Left ventricle myocardium superior (tissue), 1 donor: ENCODE measurements around the gene MDP1. TPM values are rescaled to one million over a fixed set of nuclear protein-coding genes. Genes with fewer than 3 reads are reported as not detected.
"Not testable (repeated sequence)": the region's sequence is repeated elsewhere in the genome, so short reads cannot be mapped to it uniquely, and the experiment has no call there.

Experiments used
- ATAC-seq: fragments of 200-7000 bp; cut with Tn5 transposase; one replicate; pipeline ENCODE4 v1.9.1; 2020; ENCODE audit warnings: mild to moderate bottlenecking, moderate library complexity
- DNase-seq: peaks from one replicate; pipeline ENCODE4 v3.0.0-alpha.2; 2020
- intact Hi-C: fragments of 100-400 bp; cut with micrococcal nuclease; formaldehyde crosslinking; loops from one replicate; pipeline ENCODE4 v1.11.0; 2022
- total RNA-seq: library from RNA; stranded (reverse); fragmentation: NEBNext Ultra II Directional; extraction: Animal tissue kit (Norgen Biotek cat#: 25700); gene quantifications from one replicate; pipeline ENCODE4 v1.2.1, GENCODE V29; 2021
- donor health status: DM: no; HTN: yes; CAD: no; lungs with severe emphysema.

Gene MDP1
- total RNA-seq, 1 donor from 2014 or later, result 15.4 TPM

- intact Hi-C loops, result no loop called here
- no peak for ATAC-seq
- DNase-seq, result no peak
Observed at GRCh38 chr14:24234095-24235005, 18.5 kb upstream of the MDP1 start.

DNA sequence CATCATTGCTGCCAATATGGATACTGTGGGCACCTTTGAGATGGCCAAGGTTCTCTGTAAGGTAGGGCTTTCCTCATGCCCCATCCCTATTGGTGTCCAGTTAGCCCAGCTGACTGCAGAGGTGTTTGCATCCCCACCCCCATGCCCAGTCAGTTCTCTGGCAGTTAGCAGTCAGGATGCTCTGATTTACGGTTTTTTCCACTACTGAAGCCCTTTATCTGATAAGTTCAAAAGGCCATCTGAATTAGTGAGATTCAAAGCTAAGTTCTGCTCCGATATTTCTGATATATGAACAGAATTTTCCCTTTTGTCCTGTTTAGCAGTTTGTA lies 17.6 kb upstream of the MDP1 start:
- ATAC-seq, result no peak
- DNase-seq, result no peak
- intact Hi-C loops, result no loop called here

DNA sequence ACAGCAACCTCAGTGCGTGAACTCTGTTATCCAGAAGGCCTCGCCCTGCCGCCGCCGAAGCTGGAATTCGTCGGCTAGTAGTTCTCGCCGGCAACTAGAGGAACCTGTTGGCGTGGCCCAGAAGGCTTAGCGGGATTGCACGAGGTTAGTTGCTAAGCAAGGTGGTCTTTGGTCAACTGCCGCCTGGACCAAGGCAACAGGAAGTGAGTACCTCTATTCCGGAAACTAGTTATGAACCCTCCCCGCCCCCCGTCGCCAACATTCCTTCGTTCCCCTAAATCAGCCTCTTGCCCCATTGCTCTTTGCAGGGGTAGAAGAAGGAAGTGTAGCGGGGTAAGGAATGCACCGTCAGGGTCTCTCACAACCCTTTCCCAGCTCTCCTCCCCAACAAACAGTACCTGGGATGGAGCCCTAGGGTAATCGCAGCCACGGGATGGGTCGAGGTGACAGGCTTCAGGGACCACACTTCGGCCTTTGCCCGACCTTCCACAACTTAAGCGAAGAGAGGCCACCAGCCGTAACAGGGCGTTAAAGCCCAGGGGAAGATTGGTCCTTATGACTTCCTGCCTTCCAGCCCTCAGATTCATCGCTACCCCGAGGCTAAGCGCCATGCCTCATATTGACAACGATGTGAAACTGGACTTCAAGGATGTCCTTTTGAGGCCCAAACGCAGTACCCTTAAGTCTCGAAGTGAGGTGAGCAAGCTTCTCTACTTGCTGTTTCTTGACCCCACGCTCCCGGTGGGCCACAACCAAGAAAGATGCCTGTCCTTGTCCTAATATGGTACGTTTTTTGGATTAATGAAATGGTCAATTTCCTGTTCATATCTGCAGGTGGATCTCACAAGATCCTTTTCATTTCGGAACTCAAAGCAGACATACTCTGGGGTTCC lies 17.0 kb upstream of the MDP1 start, which contains the start of gene GMPR2:
TSS of gene GMPR2 (plus strand) at position 285 of the 893 bp plus-strand sequence. CDS start at position 610, 325 bp downstream.
- intact Hi-C loops, result no loop called here
- ATAC-seq (peak; percentile 72), DNase-seq (no peak)

DNA sequence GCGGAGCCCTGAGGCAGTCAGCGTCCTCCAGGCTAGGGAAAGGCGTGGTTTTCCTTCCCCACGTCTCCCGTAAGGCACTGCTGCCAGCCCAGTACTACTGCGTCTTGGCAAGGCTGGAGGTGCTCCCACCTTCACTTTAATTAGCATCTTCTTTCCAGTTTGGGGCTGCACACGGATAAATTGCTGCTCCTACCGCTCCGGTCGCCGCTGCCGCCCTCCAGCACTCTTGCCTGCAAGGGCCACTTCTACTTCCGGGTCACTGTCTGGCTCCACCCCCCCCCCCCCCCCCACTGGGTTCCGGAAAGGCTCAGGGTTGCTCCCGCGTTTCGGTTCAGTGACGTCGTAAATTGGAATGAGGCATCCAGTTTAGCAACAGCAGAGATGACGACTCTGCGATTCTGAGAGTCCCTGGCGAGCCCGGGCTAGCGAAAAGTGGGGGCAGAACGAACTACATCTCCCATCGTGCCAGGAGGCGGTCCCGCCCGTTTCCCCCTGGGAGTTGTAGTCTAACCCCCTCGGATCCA lies 16.3 kb upstream of the MDP1 start, which contains the start of gene NEDD8:
TSS of gene NEDD8 (minus strand) at position 247 of the 524 bp plus-strand sequence. CDS start at position 147, 100 bp downstream.
- peak; percentile 94 for DNase-seq
- intact Hi-C loops, result no loop called here
- ATAC-seq, result peak; percentile 90

DNA sequence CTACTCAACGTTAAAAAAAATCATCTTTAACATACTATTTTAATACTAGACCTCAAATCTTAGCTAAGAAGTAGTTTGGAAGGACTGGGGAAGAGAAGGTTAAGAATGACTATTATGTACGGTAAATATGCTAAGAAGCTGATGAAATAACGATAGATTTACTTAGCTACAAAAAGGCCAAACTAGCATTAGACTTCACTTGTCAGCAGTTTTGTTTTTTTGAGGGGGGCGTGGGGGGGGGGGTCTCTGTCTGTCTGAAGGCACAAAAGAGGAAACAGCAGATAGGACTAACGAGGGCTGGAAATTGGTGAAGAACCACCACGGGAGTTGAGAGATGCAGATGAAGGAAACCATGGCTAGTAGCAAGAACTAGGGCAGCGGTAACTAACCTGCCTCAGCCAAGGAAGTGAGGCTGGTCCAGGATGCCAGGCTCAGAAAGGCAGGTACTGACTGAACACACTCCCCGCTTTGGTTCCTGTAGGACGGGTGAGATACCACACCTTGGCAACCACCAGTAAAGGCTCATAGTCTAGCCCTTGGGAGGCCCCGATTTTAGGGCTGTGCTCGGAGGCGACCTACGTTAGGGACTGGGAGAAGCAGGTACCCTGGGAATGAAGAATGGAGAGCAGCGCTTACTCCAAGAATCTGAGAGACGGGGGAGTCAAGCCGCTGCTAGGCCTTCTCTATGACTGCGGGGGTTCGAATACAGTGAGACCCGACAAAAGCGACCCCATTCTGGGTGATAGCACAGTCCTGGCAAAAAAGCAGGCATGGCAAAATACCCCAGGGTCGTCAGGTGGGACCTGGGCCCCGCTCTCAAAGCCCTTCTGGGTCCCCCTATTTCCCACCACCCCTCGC lies 15.6 kb upstream of the MDP1 start:
- DNase-seq, result no peak
- intact Hi-C loops, result no loop called here
- ATAC-seq, result no peak

- no peak for ATAC-seq
- DNase-seq, result no peak
- intact Hi-C loops, result no loop called here
Observed at GRCh38 chr14:24228902-24229301, 13.0 kb upstream of the MDP1 start.

- DNase-seq (no peak), ATAC-seq (no peak)
- intact Hi-C loops, result no loop called here
Observed at GRCh38 chr14:24226473-24226872, 10.6 kb upstream of the MDP1 start.

GRCh38 chr14:24224618-24225071 lies 8.8 kb upstream of the MDP1 start:
- no peak for ATAC-seq

GRCh38 chr14:24222987-24223386 lies 7.1 kb upstream of the MDP1 start:
- intact Hi-C loops, ATAC-seq, DNase-seq: not testable (repeated sequence)

More at GRCh38 chr14:24224618-24225071, 8.8 kb upstream of the MDP1 start:
- intact Hi-C loops, result no loop called here
- DNase-seq, result no peak

- DNase-seq (no peak), ATAC-seq (no peak)
- intact Hi-C loops, result no loop called here
Observed at GRCh38 chr14:24219521-24219920, 3.7 kb upstream of the MDP1 start.

DNA sequence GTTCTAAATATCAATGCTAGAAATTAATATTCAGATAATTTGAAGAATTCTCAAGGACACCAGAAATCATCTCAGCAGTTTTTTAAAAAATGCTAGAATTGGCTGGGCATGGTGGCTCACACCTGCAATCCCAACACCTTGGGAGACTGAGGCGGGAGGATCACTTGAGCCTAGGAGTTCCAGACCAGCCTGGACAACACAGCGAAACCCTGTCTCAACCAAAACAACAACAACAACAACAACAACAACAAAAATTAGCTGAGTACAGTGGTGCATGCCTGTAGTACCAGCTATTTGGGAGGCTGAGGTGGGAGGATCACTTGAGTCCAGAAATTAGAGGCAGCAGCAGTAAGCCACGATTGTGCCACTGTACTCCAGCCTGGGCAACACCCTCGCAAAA lies 3.2 kb upstream of the MDP1 start:
- intact Hi-C loops, result no loop called here
- ATAC-seq, result no peak
- no peak for DNase-seq

DNA sequence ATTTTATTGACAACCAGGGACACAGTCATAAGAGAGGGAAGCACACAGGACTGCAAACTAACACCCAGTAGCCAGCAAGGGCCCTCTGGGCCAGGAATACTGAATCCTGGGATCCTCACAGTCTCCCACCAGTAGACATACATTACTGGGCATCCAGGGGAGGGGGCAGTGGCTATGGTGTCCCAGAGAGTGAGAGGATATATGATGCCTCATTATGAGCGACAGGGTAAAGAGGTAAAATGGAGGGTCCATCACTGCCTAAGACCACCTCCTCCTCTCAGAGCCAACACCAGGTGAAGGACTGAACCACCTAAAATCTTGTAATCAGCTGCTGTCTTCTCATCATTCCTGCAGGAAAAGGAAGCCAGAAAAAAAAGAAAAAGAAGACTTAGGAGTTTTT lies 1.0 kb upstream of the MDP1 start:
- ATAC-seq, DNase-seq, intact Hi-C loops: not testable (repeated sequence)

- DNase-seq (no peak), ATAC-seq (no peak)
- intact Hi-C loops, result no loop called here
Observed at GRCh38 chr14:24216345-24216699, 456 bp upstream of the MDP1 start.

- no peak for ATAC-seq
- intact Hi-C loops, result no loop called here
- DNase-seq, result no peak
Observed at GRCh38 chr14:24213866-24214662, 1.8 kb downstream of the MDP1 start.

DNA sequence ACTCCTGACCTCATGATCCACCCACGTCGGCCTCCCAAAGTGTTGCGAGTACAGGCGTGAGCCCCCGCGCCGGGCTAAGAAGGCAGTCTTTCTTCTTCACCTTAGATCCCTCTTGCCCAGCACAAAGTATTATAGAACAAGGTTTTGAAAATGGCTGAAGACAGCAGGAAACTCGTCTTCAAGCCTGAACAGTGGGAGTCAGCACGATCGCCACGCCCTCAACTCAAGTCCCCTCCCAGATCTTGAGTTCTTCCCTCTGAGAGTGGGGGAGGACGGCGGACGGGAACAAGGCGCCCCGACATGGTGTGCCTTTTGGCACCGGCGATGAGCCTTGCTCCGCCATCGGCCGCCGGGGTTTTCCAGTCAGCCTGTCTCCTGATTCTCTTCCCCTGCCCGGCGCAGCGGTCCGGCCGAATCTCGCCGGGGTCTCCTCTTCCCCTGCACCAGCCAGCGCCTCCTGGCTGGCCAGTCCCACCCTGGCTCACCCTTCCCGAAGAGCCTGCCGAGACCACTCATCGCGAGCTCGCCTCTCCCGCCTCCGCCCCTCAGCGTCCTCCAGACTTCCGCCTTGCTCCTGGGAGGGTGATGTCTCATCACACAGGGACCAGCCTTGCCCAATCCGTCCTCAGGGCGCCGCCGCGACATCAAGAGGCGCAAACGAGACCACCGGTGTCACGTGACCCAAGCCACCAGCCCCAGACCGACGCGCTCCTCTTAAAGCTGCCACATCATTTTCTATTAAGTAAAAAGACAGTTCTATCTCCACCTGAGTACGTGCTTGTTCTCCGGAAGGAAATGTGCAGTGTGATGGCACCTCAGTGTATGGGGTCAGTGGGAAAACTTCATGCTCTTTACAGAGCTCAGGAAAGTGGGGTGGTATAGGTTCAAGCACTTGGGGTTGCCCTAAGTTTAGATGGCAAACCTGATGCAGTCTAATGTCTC lies 2.7 kb downstream of the MDP1 start, which contains the start of gene CHMP4A:
TSS of gene CHMP4A (minus strand) at position 565 of the 942 bp plus-strand sequence. CDS start at position 516, 49 bp downstream.
- ATAC-seq (peak; percentile 90), DNase-seq (peak; percentile 97)
- intact Hi-C loops, result no loop called here

GRCh38 chr14:24211311-24211710 lies 4.6 kb downstream of the MDP1 start:
- ATAC-seq, result no peak
- intact Hi-C loops, result no loop called here
- DNase-seq, result no peak

- no peak for ATAC-seq
- intact Hi-C loops, result no loop called here
- DNase-seq, result no peak
Observed at GRCh38 chr14:24207625-24208024, 8.2 kb downstream of the MDP1 start.
